Left lung (tissue), 10 donors: Measurements from ENCODE around the gene RFPL4A. TPM values are rescaled to one million over a fixed set of nuclear protein-coding genes. Genes with fewer than 3 reads are reported as not detected.
"Not testable (repeated sequence)": the region's sequence is repeated elsewhere in the genome, so short reads cannot be mapped to it uniquely, and the experiment has no call there.

Experiments used
- ATAC-seq: fragments of 200-7000 bp; cut with Tn5 transposase; one replicate; pipeline ENCODE4 v1.9.1; 2020; ENCODE audit warnings: moderate library complexity
- DNase-seq, 4 donors: peaks; one replicate each; pipeline ENCODE4 v3.0.0-alpha.2; 2013 to 2020
- H3K27ac ChIP-seq, 2 donors: fragments of 200-600 bp; sonication (generic) in 1 of 2; one replicate each; pipeline versions ENCODE4 v1.5.0 to v1.8.0; 2020 to 2021
- H3K27me3 ChIP-seq, 2 donors: fragments of 200-600 bp; sonication (generic) in 1 of 2; one replicate each; pipeline versions ENCODE4 v1.5.0 to v1.8.0; 2020 to 2021
- H3K36me3 ChIP-seq, 2 donors: fragments of 200-600 bp; sonication (generic) in 1 of 2; one replicate each; pipeline versions ENCODE4 v1.5.0 to v1.8.0; 2020 to 2021
- H3K4me1 ChIP-seq, 2 donors: fragments of 200-600 bp; one replicate each; pipeline ENCODE4 v1.8.0; 2021
- H3K4me3 ChIP-seq, 2 donors: fragments of 200-600 bp; sonication (generic) in 1 of 2; one replicate each; pipeline versions ENCODE4 v1.5.0 to v1.8.0; 2020 to 2021; ENCODE audit warnings: mild to moderate bottlenecking in 1 of 2
- H3K9me3 ChIP-seq, 2 donors: fragments of 200-600 bp; sonication (generic) in 1 of 2; one replicate each; pipeline versions ENCODE4 v1.5.0 to v1.8.0; 2020 to 2021
- CTCF ChIP-seq, 2 donors: fragments of 200-600 bp; sonication (generic) in 1 of 2; IDR thresholded peaks; one replicate each; pipeline versions ENCODE4 v1.5.0 to v1.8.0; 2021; ENCODE audit warnings: antibody characterized with exemption in 2 of 2
- intact Hi-C, 2 donors: fragments of 100-400 bp; cut with DNase I; formaldehyde crosslinking; loops; one replicate each; pipeline versions ENCODE4 v1.11.2 to v1.14.2; 2022
- polyA plus RNA-seq, 6 donors: library from polyadenylated mRNA; unstranded; fragments of 120-200 nt; gene quantifications; one replicate each; pipeline ENCODE4 v1.2.1, GENCODE V29; 2013; ENCODE audit not compliant: insufficient read length in 6 of 6
- total RNA-seq, 2 donors: library from RNA; stranded (reverse); fragmentation: NEBNext Ultra II Directional; extraction: Animal tissue kit (Norgen Biotek cat#: 25700); gene quantifications; one replicate each; pipeline ENCODE4 v1.2.1, GENCODE V29; 2021
- donor health status: DM: no; HTN: yes; CAD: no.
- donor health status: DM: no; HTN: no; CAD: no.

RFPL4A gene
- total and polyA plus RNA-seq, 8 donors = 0.34 TPM; not detected in 7

- peaks cover 0 to 23% of the 10 kb centered on the region in 2 donors for H3K27me3 ChIP-seq
- no peaks in the 10 kb centered on the region for H3K9me3 ChIP-seq
- H3K4me3 ChIP-seq = no peak overlapping the region
- DNase-seq (no peak), ATAC-seq (no peak)
- no peaks in the 10 kb centered on the region for H3K4me1 ChIP-seq
- no peak for TF ChIP-seq CTCF (IDR thresholded peaks at IDR 0.05)
- H3K36me3 ChIP-seq = no peaks in the 10 kb centered on the region
- intact Hi-C loops = no loop called here
- no peak overlapping the region for H3K27ac ChIP-seq
Measured at GRCh38 chr19:55753401-55753800, 5.5 kb upstream of the RFPL4A start.

GRCh38 chr19:55756808-55757207 is 2.1 kb upstream of the RFPL4A start:
- ATAC-seq, H3K4me1 ChIP-seq, H3K27ac ChIP-seq, H3K4me3 ChIP-seq, intact Hi-C loops, H3K9me3 ChIP-seq, DNase-seq, H3K36me3 ChIP-seq: not testable (repeated sequence)
- peaks cover 0 to 23% of the 10 kb centered on the region in 2 donors for H3K27me3 ChIP-seq

GRCh38 chr19:55766466-55766865 is 7.6 kb downstream of the RFPL4A start:
- Histone ChIP-seq H3K36me3 (no peaks in the 10 kb centered on the region), H3K27ac (no peak overlapping the region), H3K9me3 (no peaks in the 10 kb centered on the region), H3K27me3 (peaks cover 0 to 17% of the 10 kb centered on the region in 2 donors), H3K4me1 (no peaks in the 10 kb centered on the region), H3K4me3 (no peak overlapping the region)
- TF ChIP-seq CTCF (IDR thresholded peaks at IDR 0.05) = no peak
- DNase-seq = no peak
- intact Hi-C loops = no loop called here
- no peak for ATAC-seq

- H3K36me3 ChIP-seq, H3K4me1 ChIP-seq, H3K9me3 ChIP-seq, H3K27ac ChIP-seq, intact Hi-C loops, DNase-seq, ATAC-seq, H3K4me3 ChIP-seq: not testable (repeated sequence)
- peaks cover 0 to 17% of the 10 kb centered on the region in 2 donors for H3K27me3 ChIP-seq
Measured at GRCh38 chr19:55768818-55769217, 9.9 kb downstream of the RFPL4A start, which contains the start of gene RFPL4AL1. RFPL4AL1 (plus strand) TSS chr19:55769118; CDS start chr19:55771805, 2,687 bp downstream.

GRCh38 chr19:55769632-55770031 is 10.7 kb downstream of the RFPL4A start:
- H3K4me3 ChIP-seq, H3K4me1 ChIP-seq, intact Hi-C loops, H3K36me3 ChIP-seq, H3K27ac ChIP-seq, DNase-seq, H3K9me3 ChIP-seq, ATAC-seq: not testable (repeated sequence)
- H3K27me3 ChIP-seq = peaks cover 0 to 17% of the 10 kb centered on the region in 2 donors

GRCh38 chr19:55777528-55777927 is 18.6 kb downstream of the RFPL4A start:
- DNase-seq (no peak), ATAC-seq (no peak)
- Histone ChIP-seq H3K9me3 (no peaks in the 10 kb centered on the region), H3K27me3 (peaks cover 0 to 53% of the 10 kb centered on the region in 2 donors), H3K36me3 (no peaks in the 10 kb centered on the region), H3K27ac (no peak overlapping the region), H3K4me1 (no peaks in the 10 kb centered on the region), H3K4me3 (no peak overlapping the region)
- no peak for TF ChIP-seq CTCF (IDR thresholded peaks at IDR 0.05)
- intact Hi-C loops = no loop called here

GRCh38 chr19:55778331-55778730 is 19.4 kb downstream of the RFPL4A start:
- Histone ChIP-seq H3K4me3 (no peak overlapping the region), H3K9me3 (no peaks in the 10 kb centered on the region), H3K36me3 (no peaks in the 10 kb centered on the region), H3K4me1 (no peaks in the 10 kb centered on the region), H3K27ac (no peak overlapping the region), H3K27me3 (peaks cover 0 to 56% of the 10 kb centered on the region in 2 donors)
- ATAC-seq = no peak
- TF ChIP-seq CTCF (IDR thresholded peaks at IDR 0.05) = no peak
- intact Hi-C loops = no loop called here
- DNase-seq = no peak
